GM21786 (cell line): ENCODE results near the gene NUTM2D.
A peak's percentile ranks its signal among the peaks of the same experiment; 100 is the strongest.
"Not testable (repeated sequence)": the region's sequence is repeated elsewhere in the genome, so short reads cannot be mapped to it uniquely, and the experiment has no call there.

Experiments used
- ATAC-seq: cut with Tn5 transposase; IDR thresholded peaks from one replicate; pipeline ENCODE4 v1.9.1; 2021; ENCODE audit not compliant: unreplicated experiment

The NUTM2D gene

DNA sequence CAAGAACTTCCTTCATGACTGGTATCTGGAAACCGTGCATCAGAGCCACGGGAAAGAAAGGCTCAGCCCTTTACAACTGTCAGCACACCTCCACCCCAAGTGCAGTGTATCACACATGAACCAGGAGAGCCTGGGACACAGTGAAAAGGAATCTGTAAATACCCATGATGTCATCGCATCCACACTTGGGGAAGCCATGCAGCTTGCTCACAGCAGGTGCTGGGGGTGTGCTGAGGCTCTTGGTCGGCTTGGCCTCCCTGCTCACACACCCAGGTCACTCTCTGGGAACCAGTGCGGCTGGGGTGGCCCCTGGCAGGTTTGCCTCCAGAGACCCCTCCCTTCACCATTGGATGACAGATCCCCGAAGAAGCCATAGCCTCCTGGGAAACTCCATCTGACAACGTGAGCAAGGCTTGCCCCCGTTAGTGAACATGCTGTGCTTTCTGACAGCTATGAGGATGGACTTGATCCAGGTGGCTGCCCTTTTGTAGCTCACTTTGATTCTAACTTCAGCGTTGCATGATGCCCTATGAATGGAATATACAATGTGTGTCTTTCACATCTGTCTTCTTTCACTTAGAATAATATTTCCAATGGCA lies 12.1 kb downstream of the NUTM2D start:
- not testable (repeated sequence) for ATAC-seq

- ATAC-seq: not testable (repeated sequence)
These were observed 16.5 kb downstream of the NUTM2D start for GRCh38 chr10:87374091-87374490.

DNA sequence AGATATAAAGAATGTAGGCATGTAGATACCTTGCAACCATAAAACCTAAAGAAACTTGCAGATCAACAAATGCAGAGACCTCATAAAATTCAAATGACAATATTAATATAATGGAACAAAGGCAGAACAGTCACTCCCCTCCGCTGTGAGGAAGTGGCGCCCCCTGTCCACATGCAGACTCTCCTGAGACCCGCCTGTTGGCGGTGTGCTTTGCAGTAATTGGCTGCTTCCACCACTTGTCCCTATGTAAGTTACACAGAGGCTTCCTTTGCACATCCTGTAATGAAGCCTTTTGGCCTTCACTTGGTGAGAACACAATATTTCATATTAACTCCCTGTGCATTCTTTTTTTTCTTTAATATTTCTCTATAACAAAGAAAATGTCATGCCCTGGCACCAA lies 21.6 kb downstream of the NUTM2D start:
- ATAC-seq: not testable (repeated sequence)

DNA sequence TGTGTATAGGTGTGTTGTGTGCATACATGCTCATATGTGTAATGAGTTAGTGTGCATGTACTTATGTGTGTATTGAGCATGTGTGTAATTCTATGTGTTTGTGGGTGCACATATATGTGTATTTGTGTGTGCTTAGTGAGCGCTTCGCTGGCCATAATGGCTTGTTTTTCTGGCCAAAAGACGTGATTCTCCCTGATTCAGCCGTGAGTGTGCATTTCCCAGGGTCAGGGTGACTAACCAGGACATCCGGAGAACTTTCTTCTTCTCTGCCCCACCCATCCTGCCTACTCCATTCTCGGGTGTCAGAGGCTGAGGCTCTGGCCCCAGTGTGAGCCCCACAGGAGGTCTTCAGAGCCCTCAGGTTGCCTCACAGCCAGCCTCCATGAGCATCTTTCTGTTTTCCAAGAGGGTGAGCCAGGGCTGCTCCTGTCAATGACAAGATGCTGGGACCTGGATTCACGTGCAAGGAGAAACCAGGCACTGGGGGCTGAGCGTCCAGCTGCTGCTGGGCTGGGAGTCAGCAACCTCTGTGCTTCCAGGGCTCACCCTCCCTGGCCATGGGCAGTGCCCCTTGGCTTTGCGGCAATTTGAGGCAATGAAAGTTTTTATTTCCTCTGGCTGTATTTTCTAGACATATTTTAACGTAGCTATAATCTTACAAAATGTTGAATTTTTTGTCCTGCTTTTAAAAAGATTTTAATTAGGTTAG lies 25.8 kb downstream of the NUTM2D start:
- ATAC-seq: not testable (repeated sequence)

DNA sequence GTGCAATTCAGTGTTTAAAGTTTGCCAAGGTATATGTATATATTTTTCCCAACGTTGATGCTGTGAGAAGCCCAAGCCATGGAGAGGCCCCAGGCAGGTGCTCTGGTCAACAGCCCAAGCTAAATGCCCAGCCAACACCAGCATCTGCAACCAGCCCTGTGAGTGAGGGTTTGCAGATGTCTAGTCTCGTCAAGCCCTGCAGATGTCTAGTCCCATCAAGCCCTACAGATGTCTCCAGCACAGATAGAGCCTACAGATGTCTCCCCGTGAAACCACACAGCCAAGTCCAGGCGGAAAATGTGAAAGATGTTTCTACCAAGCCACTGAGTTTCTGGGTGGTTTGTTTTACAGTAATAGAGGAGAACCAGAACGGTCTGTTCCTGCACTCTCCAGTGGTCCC lies 26.7 kb downstream of the NUTM2D start:
- not testable (repeated sequence) for ATAC-seq

GRCh38 chr10:87385762-87386360 lies 28.3 kb downstream of the NUTM2D start:
- not testable (repeated sequence) for ATAC-seq

DNA sequence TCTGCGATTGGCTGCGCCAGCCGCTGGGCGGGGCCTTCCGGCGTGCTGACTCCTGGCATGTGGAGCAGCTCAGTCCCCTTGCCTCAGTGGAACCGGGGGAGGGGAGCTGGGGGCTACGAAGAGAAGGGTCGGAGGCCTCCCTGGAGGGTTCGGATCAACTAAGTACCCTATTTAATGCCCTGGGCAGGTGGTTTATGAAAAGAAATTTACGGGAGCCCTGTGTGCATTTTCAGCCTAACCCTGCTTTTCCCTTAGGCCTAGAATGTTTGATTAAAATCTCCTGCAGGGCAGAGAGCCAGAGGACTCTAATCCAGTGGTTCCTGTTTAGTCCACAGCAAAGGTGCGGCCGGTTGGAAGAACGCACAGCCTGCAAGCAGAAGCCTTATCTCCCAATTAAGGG lies 33.8 kb downstream of the NUTM2D start:
- not testable (repeated sequence) for ATAC-seq

GRCh38 chr10:87396206-87396605 lies 38.7 kb downstream of the NUTM2D start:
- ATAC-seq: not testable (repeated sequence)

GRCh38 chr10:87398436-87398835 lies 40.9 kb downstream of the NUTM2D start:
- ATAC-seq: peak; percentile 45

GRCh38 chr10:87407516-87408467 lies 50.2 kb downstream of the NUTM2D start:
- not testable (repeated sequence) for ATAC-seq

DNA sequence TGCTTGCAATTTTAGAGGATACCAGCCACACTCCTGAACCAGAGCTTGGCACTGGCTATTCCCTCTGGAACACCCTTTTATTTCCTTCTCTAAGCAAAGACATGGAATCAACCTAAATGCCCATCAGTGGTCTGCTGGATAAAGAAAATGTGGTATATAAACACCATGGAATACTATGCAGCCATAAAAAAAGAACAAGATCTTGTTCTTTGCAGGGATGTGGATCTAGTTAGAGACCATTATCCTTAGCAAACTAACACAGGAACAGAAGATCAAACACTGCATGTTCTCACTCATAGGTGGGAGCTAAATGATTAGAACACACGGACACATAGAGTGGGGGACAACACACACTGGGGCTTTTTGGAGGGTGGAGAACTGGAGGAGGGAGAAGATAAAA lies 56.4 kb downstream of the NUTM2D start:
- ATAC-seq: not testable (repeated sequence)
